ENCODE measurements around the gene CMSS1. TPM values are rescaled to one million over a fixed set of nuclear protein-coding genes. Genes with fewer than 3 reads are reported as not detected.
A peak's percentile ranks its signal among the peaks of the same experiment; 100 is the strongest.

CMSS1 gene
- total RNA-seq, 1 donor from 2014 or later: 36.9 TPM

DNA sequence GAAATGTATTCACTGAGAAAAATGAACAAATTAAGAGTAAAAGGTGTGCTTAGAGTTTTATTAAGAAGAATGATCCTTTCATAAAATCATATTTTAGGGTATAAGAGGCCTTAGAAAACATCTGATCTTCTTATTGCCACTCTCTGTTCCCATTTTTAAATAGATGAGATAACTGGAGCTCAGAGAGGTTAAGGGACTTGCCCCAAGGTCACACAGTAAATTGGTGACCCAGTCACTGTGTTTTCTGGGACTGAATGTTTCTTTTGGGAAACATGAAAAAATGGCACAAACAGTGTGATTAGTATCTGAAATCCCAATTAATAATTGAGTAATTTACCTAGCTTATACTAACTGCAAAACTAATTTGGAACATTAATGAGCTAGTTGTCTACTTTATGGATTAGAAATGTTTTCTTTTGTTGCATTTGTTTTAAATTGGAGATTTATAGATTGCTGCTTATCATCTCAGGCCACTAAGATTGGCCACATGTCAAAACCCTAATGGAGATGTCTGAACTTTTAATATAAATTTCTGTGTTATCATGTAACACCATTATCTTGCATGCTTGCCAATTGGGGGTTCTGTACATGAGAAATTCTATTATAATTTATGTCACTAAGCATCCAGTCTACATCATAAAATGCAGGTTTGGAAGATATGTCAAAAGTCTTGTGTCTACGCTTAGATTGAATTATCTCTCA lies 64.9 kb downstream of the CMSS1 start:
- intact Hi-C loops (cut with DNase I): no loop called here
- no peak for ATAC-seq (ENCODE audit: poor library complexity)

DNA sequence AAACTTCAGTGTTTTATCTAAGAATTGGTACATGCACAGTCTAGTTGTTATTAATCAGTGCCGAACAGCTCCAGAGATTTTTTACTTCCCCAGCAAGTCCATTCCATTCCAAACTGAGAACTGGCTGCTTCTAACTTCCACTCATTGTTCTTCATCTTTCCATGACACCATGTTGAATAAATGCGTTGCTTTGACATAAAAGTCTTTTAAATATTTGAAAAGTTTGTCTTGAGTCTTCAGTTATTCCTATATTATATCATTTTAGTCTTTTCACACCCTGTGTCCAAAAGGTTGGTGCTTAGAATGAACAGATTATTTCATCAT lies 65.4 kb downstream of the CMSS1 start:
- intact Hi-C loops (cut with DNase I): no loop called here
- DNase-seq: no peak
- no peak for ATAC-seq (ENCODE audit: poor library complexity)

More for the DNA sequence above, 64.9 kb downstream of the CMSS1 start:
- no peak for DNase-seq

DNA sequence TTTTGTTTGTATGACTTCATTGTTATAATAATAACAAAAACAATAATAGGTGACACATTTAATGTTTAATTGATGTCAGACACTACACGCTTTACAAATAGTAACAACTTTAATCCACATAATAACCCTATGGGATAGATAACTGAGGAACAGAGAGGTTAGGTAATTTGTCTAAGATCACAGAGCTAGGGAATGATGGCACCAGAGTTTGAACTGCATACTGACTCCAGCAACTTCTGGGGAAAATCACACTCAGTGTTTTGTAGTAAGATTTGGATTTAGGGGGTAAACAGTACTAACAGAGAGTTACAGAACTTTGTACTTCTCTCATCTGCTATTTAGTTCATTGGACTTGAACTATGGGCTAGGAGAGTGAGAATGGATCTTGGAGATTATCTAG lies 66.0 kb downstream of the CMSS1 start:
- intact Hi-C loops (cut with DNase I): no loop called here
- no peak for ATAC-seq (ENCODE audit: poor library complexity)
- no peak for DNase-seq

DNA sequence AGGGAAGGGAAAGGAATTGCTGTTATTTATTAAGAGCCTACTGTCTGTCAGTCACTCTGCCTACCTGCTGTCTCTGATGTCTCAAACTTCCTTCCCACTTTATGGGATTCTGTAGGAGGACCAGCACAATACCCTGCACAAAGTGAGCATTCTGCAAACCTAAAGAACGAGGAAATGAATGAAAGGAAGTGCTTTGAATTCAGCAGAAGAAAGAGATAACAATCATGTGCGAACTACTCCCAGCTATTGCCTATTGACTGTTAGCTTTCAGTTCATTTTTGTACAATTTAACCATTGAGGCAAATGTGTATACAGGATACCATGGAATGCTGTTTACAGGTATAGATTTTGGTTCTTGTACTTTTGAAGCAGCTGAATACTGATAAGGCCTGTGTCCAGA lies 66.8 kb downstream of the CMSS1 start:
- intact Hi-C loops (cut with DNase I): no loop called here
- DNase-seq (no peak), ATAC-seq (ENCODE audit: poor library complexity) (no peak)

DNA sequence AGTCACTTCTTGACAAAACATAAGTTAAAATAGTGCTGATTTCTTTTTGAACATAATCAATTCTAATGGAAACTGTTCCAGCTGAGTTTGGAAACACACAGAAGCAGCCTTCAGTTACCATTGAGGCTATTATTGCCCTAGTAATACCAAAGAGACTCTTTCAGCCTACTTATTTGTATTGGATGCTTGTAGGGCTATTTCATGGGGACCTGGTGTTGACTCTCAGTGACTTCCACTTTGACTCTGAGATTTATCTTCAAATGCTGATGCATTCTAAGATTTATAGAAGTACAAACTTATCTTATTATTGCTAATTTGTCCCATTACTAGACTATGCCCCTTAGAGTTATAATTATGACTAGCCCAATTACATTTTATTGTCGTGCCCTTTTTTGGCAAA lies 67.4 kb downstream of the CMSS1 start:
- DNase-seq: no peak
- ATAC-seq (ENCODE audit: poor library complexity): no peak

DNA sequence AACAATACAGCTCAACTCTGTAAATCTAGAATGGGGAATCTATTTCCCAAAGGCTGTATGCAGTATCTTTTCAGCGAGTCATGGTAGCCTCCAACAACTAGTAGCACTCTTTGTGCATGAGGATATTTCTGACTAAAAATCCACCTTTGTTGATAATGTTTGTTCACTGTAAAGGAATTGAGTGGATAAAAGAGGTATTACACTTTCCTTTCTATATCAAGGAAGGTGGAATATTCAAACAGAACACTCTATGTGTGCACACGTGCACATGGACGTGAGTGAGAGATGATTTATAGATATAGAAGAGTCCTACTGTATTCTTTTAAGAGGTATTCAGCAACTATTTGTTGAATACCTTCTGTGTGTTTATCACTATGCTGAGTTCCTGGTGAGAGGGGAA lies 68.2 kb downstream of the CMSS1 start:
- intact Hi-C loops (cut with DNase I): no loop called here
- no peak for ATAC-seq (ENCODE audit: poor library complexity)
- DNase-seq: no peak

More for the DNA sequence above, 67.4 kb downstream of the CMSS1 start:
- intact Hi-C loops (cut with DNase I): no loop called here

DNA sequence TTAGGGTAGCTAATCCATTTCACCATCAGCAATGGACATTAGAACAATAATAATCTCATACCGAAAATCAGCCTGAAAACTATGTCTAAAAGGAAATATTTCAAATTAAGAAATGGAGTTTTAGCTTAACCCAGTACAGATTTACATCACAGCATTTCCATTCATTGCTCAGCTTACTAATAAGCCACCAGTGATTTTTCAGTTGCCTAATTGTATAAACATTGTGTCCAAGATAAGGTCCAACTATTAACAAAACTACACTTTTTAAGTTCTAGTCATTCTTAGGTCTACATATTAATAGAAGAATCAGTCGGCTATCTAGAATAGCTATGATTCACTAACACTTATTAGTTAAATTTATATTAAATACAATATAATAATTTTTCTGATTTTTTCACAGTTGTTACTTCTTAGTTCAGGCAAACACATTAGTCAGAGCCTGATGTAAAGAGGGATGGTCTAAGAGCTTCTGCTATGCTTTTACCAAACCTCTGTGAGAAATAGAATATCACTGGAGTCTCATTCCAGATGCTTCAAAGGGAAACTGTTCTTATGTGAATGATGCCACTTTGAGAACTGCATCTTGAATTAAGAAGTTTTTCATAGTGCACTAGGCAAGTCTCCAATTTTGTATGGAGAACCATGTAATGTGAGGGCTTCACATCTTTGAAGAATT lies 74.1 kb downstream of the CMSS1 start:
- DNase-seq (no peak), ATAC-seq (ENCODE audit: poor library complexity) (no peak)
- intact Hi-C loops (cut with DNase I): no loop called here

DNA sequence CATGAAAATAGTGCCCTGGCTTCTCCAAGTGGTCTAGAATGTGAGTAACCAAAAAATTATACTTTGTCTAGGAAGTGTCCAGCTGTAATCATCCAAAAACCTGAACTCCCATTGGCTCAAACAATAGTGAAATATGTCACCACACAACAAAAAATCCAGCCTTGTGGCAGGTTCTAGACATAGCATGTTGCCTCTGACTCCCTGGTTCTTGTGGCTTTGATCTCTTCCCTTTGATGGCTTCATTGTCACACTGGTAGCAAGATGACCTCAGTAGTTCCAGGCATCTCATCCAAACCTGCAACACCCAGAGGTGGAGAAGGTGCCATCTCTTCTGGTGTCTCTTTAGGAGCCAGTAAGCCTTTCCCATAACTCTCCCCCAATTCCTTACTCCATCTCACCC lies 74.7 kb downstream of the CMSS1 start:
- no peak for DNase-seq
- ATAC-seq (ENCODE audit: poor library complexity): no peak
- intact Hi-C loops (cut with DNase I): no loop called here

DNA sequence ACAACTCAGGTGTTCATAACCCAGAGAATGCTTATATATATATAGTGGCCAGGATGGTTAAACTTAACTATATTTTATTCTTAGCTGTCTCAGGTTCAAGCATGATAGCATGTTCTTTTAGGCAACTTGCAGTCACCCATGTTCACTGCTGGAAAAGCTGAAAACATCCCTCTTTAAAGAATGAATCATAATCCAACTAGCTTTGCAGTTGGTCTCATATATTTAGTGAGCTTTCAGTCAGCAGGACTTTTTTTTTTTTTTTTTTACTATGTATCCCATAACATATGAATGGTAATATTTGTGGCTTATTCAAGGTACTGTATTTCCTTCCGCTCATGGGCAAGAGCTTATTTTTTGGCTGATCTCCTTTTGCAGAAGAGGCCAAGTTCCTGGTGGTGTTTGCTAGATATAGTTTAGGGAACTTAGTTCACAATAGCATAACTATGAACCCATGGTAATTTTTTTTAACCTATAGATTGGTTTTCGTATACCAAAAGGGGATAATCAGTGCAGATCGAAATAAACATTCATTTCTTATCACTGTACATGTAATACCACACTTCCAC lies 77.6 kb downstream of the CMSS1 start:
- DNase-seq: no peak
- intact Hi-C loops (cut with DNase I): no loop called here
- ATAC-seq (ENCODE audit: poor library complexity): no peak

DNA sequence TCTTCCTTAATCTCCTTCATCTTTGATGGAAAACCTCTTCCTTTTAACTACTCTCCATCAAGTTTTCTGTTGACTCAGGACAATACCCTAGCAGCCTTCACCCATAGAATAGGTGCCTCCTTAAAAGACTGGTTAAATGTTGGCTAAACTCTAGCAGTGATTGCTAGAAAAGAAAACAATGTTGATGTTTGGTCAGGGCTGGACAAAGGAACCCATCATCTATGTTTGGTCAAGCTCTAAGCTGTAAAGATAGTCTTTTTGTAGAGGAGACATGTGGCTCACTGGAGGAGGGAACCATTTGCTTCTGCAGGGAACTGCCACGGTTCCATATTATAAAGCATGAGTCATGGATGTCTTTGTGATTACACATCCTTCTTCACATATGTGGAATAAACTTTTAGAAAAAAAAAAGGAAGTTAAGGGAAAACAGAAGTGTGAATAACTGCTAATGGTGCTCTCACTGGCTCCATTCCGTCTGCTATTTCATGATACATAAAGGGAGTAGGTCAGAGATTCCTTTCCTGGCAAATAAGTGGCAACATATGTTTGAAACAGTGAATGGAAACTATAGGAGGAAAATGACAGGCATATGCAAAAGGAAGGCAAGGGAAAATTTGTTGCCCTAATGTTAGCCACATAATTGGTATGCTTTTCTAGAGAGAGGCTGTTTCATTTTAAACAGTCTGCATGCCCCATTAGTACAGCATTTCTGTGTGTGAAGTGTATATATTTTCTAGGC lies 78.2 kb downstream of the CMSS1 start:
- peak; percentile 67 for ATAC-seq (ENCODE audit: poor library complexity)
- DNase-seq: no peak
- intact Hi-C loops (cut with DNase I): no loop called here

DNA sequence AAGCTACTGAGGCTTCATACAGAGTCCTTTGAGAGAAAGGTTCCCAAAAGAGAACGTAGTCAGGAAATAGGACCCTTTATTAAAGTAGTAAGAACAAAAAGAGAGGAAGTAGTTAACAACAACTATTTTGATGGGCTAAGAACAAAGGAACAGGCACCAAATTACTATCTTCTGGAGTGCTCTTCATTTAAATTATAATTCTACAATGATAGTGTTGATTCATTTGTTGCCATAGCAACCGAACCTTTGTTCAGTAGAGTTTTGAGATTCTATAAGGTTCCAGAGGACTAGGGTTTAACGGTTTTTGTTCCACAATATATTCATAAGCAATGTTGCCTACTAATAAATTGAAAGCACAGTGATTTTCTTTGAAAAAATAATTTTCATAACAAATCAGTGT lies 78.8 kb downstream of the CMSS1 start:
- DNase-seq (no peak), ATAC-seq (ENCODE audit: poor library complexity) (no peak)
- intact Hi-C loops (cut with DNase I): no loop called here

DNA sequence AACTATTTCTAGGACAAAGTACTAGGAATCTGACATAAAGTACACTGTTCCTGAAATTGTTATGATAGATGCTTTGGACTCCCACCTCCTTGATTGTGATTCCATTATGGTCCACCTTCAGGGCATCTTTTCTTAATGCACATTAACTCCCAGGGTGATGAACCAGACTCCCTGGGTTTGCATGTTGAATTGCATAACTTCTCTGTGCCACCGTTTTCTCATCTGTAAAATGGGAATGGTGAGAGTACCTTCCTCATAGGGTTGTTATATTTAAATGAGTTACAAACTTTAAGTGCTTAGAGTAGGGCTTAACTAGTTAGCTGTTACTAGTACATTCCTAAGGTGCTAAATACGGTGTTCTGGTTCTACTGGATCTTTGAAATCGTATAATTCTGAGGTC lies 81.9 kb downstream of the CMSS1 start:
- DNase-seq (no peak), ATAC-seq (ENCODE audit: poor library complexity) (no peak)
- intact Hi-C loops (cut with DNase I): no loop called here

DNA sequence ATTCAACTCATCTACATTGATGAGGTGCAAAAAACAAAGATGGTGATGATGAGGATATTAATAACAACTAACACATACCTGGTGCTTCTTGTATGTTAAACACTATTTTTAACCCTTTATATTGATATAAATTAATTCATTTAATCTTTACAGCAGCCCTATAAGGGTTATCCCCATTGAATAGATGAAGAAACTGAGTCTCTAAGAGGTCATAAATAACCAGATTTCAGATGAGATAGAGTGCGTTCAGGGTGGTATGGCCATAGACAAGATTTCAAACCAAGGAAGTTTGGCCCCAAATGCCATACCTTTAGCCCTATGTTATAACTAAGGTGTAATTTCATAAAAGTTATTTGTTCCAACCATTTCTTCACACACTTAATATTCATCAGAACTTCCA lies 82.6 kb downstream of the CMSS1 start:
- DNase-seq (no peak), ATAC-seq (ENCODE audit: poor library complexity) (no peak)
- intact Hi-C loops (cut with DNase I): no loop called here

DNA sequence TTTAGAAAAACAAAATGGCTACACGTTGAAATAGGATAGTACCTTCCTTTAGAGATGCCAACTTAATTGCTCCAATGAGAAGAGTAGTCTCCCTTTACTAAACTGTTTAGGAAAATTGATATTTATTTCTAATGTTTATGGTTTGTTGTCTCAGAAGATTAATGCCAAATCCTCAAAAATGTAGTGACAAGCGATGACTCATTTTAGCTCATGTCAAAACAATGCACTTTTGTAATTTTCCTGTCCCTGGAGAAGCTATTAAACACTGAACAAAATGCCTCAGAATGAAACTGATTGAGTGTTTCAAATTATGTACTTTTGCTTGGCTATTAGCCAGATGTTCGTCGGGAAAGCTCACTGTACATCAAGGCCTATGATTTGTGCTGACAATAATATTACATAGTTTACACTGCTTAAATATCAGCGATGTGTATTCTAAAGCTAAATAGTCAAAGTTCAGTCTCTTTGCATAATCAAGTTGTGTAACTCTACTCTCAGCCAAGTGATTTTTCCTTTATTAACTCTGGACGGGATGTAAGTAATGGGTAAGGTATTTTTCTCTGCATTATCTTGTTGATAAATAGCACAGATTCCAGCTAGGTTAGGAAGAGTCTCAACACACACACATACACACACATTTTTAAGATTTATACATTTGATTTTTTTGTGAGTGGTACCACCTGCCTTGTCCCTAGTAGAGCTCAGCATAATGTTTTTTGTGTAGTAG lies 83.7 kb downstream of the CMSS1 start:
- ATAC-seq (ENCODE audit: poor library complexity) (peak; percentile 75), DNase-seq (no peak)
- intact Hi-C loops (cut with DNase I): no loop called here

DNA sequence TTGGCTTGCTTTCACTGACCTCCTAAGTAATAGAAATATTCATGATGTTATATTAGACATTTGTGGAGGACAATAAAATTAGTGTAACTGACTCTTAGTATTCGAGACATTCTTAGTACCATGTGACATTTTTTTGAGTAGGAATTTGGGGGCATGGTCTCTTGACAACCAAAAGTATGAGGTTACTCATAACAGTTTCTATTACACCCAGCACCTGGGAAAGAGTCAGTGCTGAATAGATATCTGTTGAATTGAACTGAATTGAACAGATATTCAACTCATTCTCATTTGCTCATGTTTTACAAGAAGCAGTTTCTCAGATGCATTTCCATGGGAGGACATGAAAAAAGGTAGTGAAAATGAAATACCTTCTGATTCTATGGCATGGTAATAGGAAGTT lies 84.4 kb downstream of the CMSS1 start:
- intact Hi-C loops (cut with DNase I): no loop called here
- no peak for DNase-seq
- ATAC-seq (ENCODE audit: poor library complexity): no peak

DNA sequence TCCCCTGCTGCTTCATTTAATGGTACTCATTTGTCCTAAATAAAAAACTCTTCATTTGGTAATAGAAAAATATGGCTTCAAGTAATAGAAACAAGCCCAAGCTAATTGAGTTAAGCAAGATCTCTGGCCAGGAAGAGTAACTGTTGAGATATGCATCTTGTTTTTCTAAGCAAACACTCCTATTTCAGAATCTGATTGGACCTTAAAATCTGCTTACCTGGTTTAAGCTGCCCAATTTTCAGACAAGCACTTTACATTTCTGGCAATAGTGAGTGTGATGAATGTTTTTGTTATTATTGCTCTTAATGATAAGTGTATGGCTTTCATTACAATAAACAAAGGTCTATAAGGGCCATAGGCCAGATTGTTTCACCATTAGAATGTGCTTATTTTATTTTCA lies 86.2 kb downstream of the CMSS1 start:
- intact Hi-C loops (cut with DNase I): no loop called here
- ATAC-seq (ENCODE audit: poor library complexity) (no peak), DNase-seq (no peak)

DNA sequence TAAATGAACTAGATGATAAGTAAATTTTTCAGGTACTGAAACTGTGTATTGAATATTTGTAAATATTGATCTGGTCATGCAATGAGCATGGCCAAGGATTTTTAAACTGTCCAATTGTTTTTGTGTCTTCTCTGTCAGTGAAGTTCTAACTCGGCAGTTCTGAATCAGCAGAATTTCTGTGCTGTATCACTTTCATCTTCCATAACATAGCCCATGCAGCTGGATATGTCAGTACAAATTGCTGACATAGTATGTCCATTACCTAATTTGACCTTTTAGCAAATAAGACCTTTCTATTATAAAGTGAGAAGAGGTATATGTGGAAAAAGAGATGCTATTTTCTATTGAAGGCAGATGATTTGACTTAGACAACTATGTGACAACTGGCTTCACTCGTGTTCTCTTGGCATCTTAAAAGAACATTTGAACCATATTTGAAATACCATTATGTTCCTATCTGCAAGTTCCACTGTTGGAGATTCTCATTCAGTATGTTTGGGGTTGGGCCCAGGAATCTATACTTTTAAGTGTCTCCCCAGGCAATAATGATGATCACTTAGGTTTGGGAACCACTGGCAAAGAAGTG lies 90.4 kb downstream of the CMSS1 start:
- intact Hi-C loops (cut with DNase I): no loop called here
- ATAC-seq (ENCODE audit: poor library complexity): no peak
- DNase-seq: no peak

DNA sequence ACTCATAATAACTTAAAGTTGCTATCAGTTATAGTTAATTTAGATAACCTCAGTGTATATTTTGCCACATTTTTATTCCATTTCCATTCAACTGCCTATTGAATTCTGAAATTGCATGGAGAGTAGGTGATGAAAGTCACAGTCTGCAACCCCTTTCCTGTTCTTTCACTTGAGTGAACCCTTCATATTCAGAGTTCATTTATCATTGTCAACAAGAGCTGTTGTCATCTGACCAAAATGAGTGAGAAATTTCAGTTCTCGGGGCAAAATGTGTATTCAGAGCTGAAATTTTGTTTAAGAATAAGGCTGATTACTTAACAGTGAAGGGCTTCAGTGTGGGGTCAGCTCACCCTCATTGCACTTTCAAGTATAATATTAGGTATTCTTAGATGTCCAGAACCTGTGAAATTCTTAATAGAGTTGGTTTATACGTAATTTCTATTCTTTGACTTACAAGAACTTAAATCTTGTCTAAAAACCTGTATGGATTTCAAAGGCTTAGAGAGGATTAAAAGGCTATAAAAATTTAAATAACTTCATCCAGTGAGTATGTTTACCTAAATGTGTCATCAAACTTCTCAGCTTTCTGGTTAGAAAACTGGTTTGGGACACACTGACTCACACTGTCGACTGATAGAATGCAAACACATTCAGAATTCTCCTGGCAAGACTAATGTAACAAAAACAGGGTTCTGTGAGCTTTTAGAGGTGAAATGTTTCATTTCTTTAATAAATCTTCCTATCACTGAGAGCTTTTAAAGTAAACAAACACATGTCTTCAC lies 92.2 kb downstream of the CMSS1 start:
- intact Hi-C loops (cut with DNase I): no loop called here
- no peak for ATAC-seq (ENCODE audit: poor library complexity)
- DNase-seq: no peak

Measured in Right ventricle myocardium superior (tissue), 1 donor.